IMR-90 (cell line): ENCODE data around the gene TIMM44.

Source experiments
- FOS ChIP-seq: fragments of 150-350 bp; IDR thresholded peaks from 2 replicates; pipeline ENCODE4 v1.6.1; 2016; ENCODE audit warnings: low read depth, low read length
- TF ChIP-seq, protein P1 (sequence below): conservative IDR thresholded peaks from 2 replicates; pipeline ENCODE4 v1.5.1; 2012; ENCODE audit warnings: mild to moderate bottlenecking, low read depth, low read length, improper control_type of control experiment
- TF ChIP-seq, protein P2 (sequence below): fragments of 150-350 bp; IDR thresholded peaks from 2 replicates; pipeline ENCODE4 v1.6.1; 2017; ENCODE audit warnings: mild to moderate bottlenecking, antibody characterized with exemption, low read length, low read depth

- TF ChIP-seq FOS, result no peak
- TF ChIP-seq, protein P1, sequence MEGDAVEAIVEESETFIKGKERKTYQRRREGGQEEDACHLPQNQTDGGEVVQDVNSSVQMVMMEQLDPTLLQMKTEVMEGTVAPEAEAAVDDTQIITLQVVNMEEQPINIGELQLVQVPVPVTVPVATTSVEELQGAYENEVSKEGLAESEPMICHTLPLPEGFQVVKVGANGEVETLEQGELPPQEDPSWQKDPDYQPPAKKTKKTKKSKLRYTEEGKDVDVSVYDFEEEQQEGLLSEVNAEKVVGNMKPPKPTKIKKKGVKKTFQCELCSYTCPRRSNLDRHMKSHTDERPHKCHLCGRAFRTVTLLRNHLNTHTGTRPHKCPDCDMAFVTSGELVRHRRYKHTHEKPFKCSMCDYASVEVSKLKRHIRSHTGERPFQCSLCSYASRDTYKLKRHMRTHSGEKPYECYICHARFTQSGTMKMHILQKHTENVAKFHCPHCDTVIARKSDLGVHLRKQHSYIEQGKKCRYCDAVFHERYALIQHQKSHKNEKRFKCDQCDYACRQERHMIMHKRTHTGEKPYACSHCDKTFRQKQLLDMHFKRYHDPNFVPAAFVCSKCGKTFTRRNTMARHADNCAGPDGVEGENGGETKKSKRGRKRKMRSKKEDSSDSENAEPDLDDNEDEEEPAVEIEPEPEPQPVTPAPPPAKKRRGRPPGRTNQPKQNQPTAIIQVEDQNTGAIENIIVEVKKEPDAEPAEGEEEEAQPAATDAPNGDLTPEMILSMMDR, result no peak
- TF ChIP-seq, protein P2, sequence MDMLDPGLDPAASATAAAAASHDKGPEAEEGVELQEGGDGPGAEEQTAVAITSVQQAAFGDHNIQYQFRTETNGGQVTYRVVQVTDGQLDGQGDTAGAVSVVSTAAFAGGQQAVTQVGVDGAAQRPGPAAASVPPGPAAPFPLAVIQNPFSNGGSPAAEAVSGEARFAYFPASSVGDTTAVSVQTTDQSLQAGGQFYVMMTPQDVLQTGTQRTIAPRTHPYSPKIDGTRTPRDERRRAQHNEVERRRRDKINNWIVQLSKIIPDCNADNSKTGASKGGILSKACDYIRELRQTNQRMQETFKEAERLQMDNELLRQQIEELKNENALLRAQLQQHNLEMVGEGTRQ, result no peak
Observed at GRCh38 chr19:7981199-7981598, 37.7 kb upstream of the TIMM44 start.
